Adipose tissue (tissue), 3 donors: Measurements from ENCODE around the gene HSPB9. TPM values are rescaled to one million over a fixed set of nuclear protein-coding genes. Genes with fewer than 3 reads are reported as not detected.

ENCODE experiments used
- H3K27ac ChIP-seq: one replicate; pipeline ENCODE4 v1.5.1; 2013; ENCODE audit warnings: low read depth, low read length
- WGBS, 3 donors: extraction: QIAGEN DNeasy Blood & Tissue Kit; methylation state at CpG; one replicate each; pipeline ENCODE4 v1.1.7; 2013; 5-methylcytosine and 5-hydroxymethylcytosine counted together
- polyA plus RNA-seq, 3 donors: library from polyadenylated mRNA; stranded (reverse); fragments of 200-250 nt; gene quantifications; one replicate each; pipeline ENCODE4 v1.2.3, GENCODE V29; 2013
- donor health status: healthy with polysubstance abuse.
- donor health status: Bipolar disorder and iron deficiency.
- donor health status: healthy.

HSPB9 gene
- polyA plus RNA-seq, 3 donors, result 0.09 to 0.70 (median 0.34) TPM

- no peak overlapping the region for H3K27ac ChIP-seq
Observed at GRCh38 chr17:42114118-42114517, 8.5 kb upstream of the HSPB9 start.

GRCh38 chr17:42116705-42117396, 5.8 kb upstream of the HSPB9 start:
- no peak overlapping the region for H3K27ac ChIP-seq
- WGBS, 3 donors, result 33 to 41% (median 34%) methylated on average over 18 of the region's 18 CpGs

More at GRCh38 chr17:42114118-42114517, 8.5 kb upstream of the HSPB9 start:
- WGBS, 3 donors, result 90 to 91% (median 91%) methylated on average over 6 to 9 of the region's 9 CpGs

- 88 to 89% (median 88%) methylated on average over 30 of the region's 30 CpGs for WGBS, 3 donors
- H3K27ac ChIP-seq, result no peak overlapping the region
Observed at GRCh38 chr17:42117397-42118125, 5.0 kb upstream of the HSPB9 start.

- H3K27ac ChIP-seq, result no peak overlapping the region
- 88 to 93% (median 89%) methylated on average over 4 of the region's 4 CpGs for WGBS, 3 donors
Observed at GRCh38 chr17:42118126-42118510, 4.5 kb upstream of the HSPB9 start.

GRCh38 chr17:42118545-42118944, 4.1 kb upstream of the HSPB9 start:
- WGBS, 3 donors, result 64 to 92% (median 84%) methylated on average over 2 of the region's 2 CpGs
- no peak overlapping the region for H3K27ac ChIP-seq

- H3K27ac ChIP-seq, result no peak overlapping the region
- WGBS, 3 donors, result 86 to 95% (median 92%) methylated on average over 18 of the region's 18 CpGs
Observed at GRCh38 chr17:42119301-42119700, 3.3 kb upstream of the HSPB9 start.

- no peak overlapping the region for H3K27ac ChIP-seq
- 42 to 53% (median 50%) methylated on average over 7 of the region's 7 CpGs for WGBS, 3 donors
Observed at GRCh38 chr17:42120161-42120769, 2.3 kb upstream of the HSPB9 start.

- WGBS, 3 donors, result 6% methylated on average over 39 to 57 of the region's 57 CpGs
- no peak within 1 kb of the TSS for H3K27ac ChIP-seq
Observed at GRCh38 chr17:42120770-42121769, 1.5 kb upstream of the HSPB9 start, which contains the start of gene KAT2A. TSS of gene KAT2A (minus strand) at chr17:42121367. CDS start at chr17:42121304, 63 bp downstream.

- WGBS, 3 donors, result 82 to 91% (median 88%) methylated on average over 3 of the region's 3 CpGs
- H3K27ac ChIP-seq, result no peak overlapping the region
Observed at GRCh38 chr17:42124256-42124655, 1.7 kb downstream of the HSPB9 start.

- WGBS, 3 donors, result 82 to 86% (median 83%) methylated on average over 12 of the region's 12 CpGs
- no peak overlapping the region for H3K27ac ChIP-seq
Observed at GRCh38 chr17:42125565-42125964, 3.0 kb downstream of the HSPB9 start.

GRCh38 chr17:42126836-42127235, 4.2 kb downstream of the HSPB9 start:
- no peak overlapping the region for H3K27ac ChIP-seq
- 55 to 82% (median 76%) methylated on average over 3 of the region's 3 CpGs for WGBS, 3 donors

GRCh38 chr17:42127414-42127813, 4.8 kb downstream of the HSPB9 start:
- WGBS, 3 donors, result 91 to 95% (median 94%) methylated on average over 6 of the region's 6 CpGs

GRCh38 chr17:42129109-42129837, 6.7 kb downstream of the HSPB9 start:
- WGBS, 3 donors, result 82 to 83% (median 82%) methylated on average over 8 of the region's 8 CpGs
- H3K27ac ChIP-seq, result no peak overlapping the region

More at GRCh38 chr17:42127414-42127813, 4.8 kb downstream of the HSPB9 start:
- no peak overlapping the region for H3K27ac ChIP-seq

GRCh38 chr17:42130310-42130936, 7.8 kb downstream of the HSPB9 start:
- WGBS, 3 donors, result 79 to 94% (median 89%) methylated on average over 16 of the region's 16 CpGs
- H3K27ac ChIP-seq, result no peak overlapping the region

GRCh38 chr17:42131232-42131631, 8.6 kb downstream of the HSPB9 start:
- 92 to 95% (median 95%) methylated on average over 4 of the region's 4 CpGs for WGBS, 3 donors

GRCh38 chr17:42131981-42132432, 9.4 kb downstream of the HSPB9 start:
- no peak overlapping the region for H3K27ac ChIP-seq
- 34 to 70% (median 40%) methylated on average over 4 of the region's 4 CpGs for WGBS, 3 donors

More at GRCh38 chr17:42131232-42131631, 8.6 kb downstream of the HSPB9 start:
- no peak overlapping the region for H3K27ac ChIP-seq

- WGBS, 3 donors, result 14 to 34% (median 25%) methylated on average over 3 of the region's 3 CpGs
- H3K27ac ChIP-seq, result no peak overlapping the region
Observed at GRCh38 chr17:42132941-42133340, 10.3 kb downstream of the HSPB9 start.
